Spleen (tissue), 11 donors: Measurements from ENCODE around the gene NCAPD3. TPM values are rescaled to one million over a fixed set of nuclear protein-coding genes. Genes with fewer than 3 reads are reported as not detected.
A peak's percentile ranks its signal among the peaks of the same experiment; 100 is the strongest.

Source experiments
- DNase-seq: peaks from one replicate; pipeline ENCODE4 v3.0.0-alpha.2; 2020
- H3K27ac ChIP-seq, 8 donors: fragments of 200-600 bp; sonication (generic) in 7 of 8; 1 replicate in 4 of 8; 2 replicates in 4 of 8; pipeline versions ENCODE4 v1.5.0 to v1.8.0; 2016 to 2021; ENCODE audit warnings: inconsistent platforms in 4 of 8, mild to moderate bottlenecking in 4 of 8, moderate library complexity in 1 of 8
- H3K27me3 ChIP-seq, 7 donors: fragments of 200-600 bp; sonication (generic) in 6 of 7; replicated peaks in 1 of 7; 1 replicate in 4 of 7; 2 replicates in 3 of 7; pipeline versions ENCODE4 v1.5.0 to v1.8.0; 2016 to 2021; ENCODE audit warnings: inconsistent platforms in 3 of 7, mild to moderate bottlenecking in 1 of 7
- H3K36me3 ChIP-seq, 6 donors: fragments of 200-600 bp; sonication (generic) in 5 of 6; 1 replicate in 4 of 6; 2 replicates in 2 of 6; pipeline versions ENCODE4 v1.5.0 to v1.8.0; 2016 to 2021; ENCODE audit warnings: inconsistent platforms in 2 of 6
- H3K4me1 ChIP-seq, 6 donors: fragments of 200-600 bp; sonication (generic) in 5 of 6; 1 replicate in 3 of 6; 2 replicates in 3 of 6; pipeline versions ENCODE4 v1.5.0 to v1.8.0; 2016 to 2021; ENCODE audit warnings: inconsistent platforms in 3 of 6
- H3K4me3 ChIP-seq, 8 donors: fragments of 200-600 bp; sonication (generic) in 7 of 8; 1 replicate in 4 of 8; 2 replicates in 4 of 8; pipeline versions ENCODE4 v1.5.0 to v1.8.0; 2016 to 2021; ENCODE audit warnings: inconsistent platforms in 4 of 8, mild to moderate bottlenecking in 4 of 8, moderate library complexity in 2 of 8
- H3K9me3 ChIP-seq, 8 donors: fragments of 200-600 bp; sonication (generic) in 7 of 8; 1 replicate in 4 of 8; 2 replicates in 4 of 8; pipeline versions ENCODE4 v1.5.0 to v1.8.0; 2016 to 2021; ENCODE audit warnings: inconsistent platforms in 4 of 8
- POLR2A ChIP-seq, 3 donors: fragments of 450-650 bp; IDR thresholded peaks; one replicate each; pipeline ENCODE4 v1.5.1; 2017; ENCODE audit warnings: antibody characterized with exemption in 3 of 3, mild to moderate bottlenecking in 1 of 3
- POLR2AphosphoS5 ChIP-seq, 3 donors: sonication (generic); formaldehyde crosslinking; IDR thresholded peaks; one replicate each; pipeline ENCODE4 v1.5.1; 2017; ENCODE audit warnings: antibody characterized with exemption in 3 of 3
- WGBS, 5 donors: extraction: QIAGEN DNeasy Blood & Tissue Kit in 3 of 5; methylation state at CpG; one replicate each; pipeline versions ENCODE4 v1.1.5 to v1.1.7; 2013 to 2018; 5-methylcytosine and 5-hydroxymethylcytosine counted together
- intact Hi-C: fragments of 100-400 bp; cut with DNase I; formaldehyde crosslinking; loops from one replicate; pipeline ENCODE4 v1.15.0; 2023; ENCODE audit warnings: low total_unique reads
- polyA plus RNA-seq, 3 donors: library from polyadenylated mRNA; stranded (reverse); fragments of 200-250 nt; gene quantifications; one replicate each; pipeline ENCODE4 v1.2.1, GENCODE V29; 2013
- total RNA-seq, 7 donors: library from RNA; depleted of rRNA in 3 of 7; stranded (reverse); fragments of >200 nt in 3 of 7; fragmentation: NEBNext Ultra II Directional in 4 of 7; extraction: Animal tissue kit (Norgen Biotek cat#: 25700) in 4 of 7; gene quantifications; one replicate each; pipeline versions ENCODE4 v1.1.0 to v1.2.1, GENCODE V29; 2016 to 2021
- TF ChIP-seq, protein P1 (sequence below), 11 experiments: fragments of 200-600 bp in 7 of 11; fragments of 450-650 bp in 4 of 11; sonication (generic) in 4 of 11; IDR thresholded peaks in 8 of 11; conservative IDR thresholded peaks in 3 of 11; 1 replicate in 7 of 11; 2 replicates in 4 of 11; pipeline versions ENCODE4 v1.4.0 to v1.8.0; 2016 to 2021; ENCODE audit warnings: antibody characterized with exemption in 11 of 11, inconsistent platforms in 4 of 11, mild to moderate bottlenecking in 1 of 11
- donor health status: healthy with polysubstance abuse.
- donor health status: DM: no; HTN: no; CAD: no; lungs with moderate emphysema.
- donor health status: DM: no; HTN: no; CAD: no.
- donor health status: Bipolar disorder and iron deficiency.
- donor health status: healthy.
- donor health status: DM: no; HTN: no; CAD: no.
- donor health status: DM: yes; HTN: yes; CAD: no.

Gene NCAPD3
- total and polyA plus RNA-seq, 10 donors = 3.0 to 33.0 (median 22.1) TPM

DNA sequence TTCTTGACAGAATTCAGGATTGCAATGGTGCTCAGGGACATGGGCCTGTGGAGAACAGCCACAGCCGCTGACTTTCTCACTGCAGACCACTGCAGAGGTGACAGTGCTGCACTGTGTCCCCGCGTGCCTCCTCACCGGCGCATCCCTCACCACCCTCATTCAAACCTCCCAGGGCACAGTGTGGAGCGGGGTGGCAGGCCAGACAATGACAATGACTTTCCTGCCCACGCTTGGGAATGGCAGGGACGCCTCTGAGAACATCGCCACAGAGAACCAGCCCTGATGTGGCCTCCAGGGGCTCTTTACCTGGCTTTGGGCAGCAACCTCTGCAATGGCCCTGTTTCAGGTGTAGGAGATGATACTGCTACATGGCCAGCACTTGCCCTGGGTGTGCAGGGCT, 65.7 kb downstream of the NCAPD3 start:
- H3K36me3 ChIP-seq = peaks cover 0 to 100% (median 66%) of the 10 kb centered on the region in 6 donors
- no peaks in the 10 kb centered on the region for H3K9me3 ChIP-seq
- H3K27ac ChIP-seq = no peak overlapping the region
- no peaks in the 10 kb centered on the region for H3K27me3 ChIP-seq
- H3K4me1 ChIP-seq = no peaks in the 10 kb centered on the region
- intact Hi-C loops = no loop called here
- no peak for TF ChIP-seq POLR2A (IDR thresholded peaks at IDR 0.05)
- TF ChIP-seq, protein P1, sequence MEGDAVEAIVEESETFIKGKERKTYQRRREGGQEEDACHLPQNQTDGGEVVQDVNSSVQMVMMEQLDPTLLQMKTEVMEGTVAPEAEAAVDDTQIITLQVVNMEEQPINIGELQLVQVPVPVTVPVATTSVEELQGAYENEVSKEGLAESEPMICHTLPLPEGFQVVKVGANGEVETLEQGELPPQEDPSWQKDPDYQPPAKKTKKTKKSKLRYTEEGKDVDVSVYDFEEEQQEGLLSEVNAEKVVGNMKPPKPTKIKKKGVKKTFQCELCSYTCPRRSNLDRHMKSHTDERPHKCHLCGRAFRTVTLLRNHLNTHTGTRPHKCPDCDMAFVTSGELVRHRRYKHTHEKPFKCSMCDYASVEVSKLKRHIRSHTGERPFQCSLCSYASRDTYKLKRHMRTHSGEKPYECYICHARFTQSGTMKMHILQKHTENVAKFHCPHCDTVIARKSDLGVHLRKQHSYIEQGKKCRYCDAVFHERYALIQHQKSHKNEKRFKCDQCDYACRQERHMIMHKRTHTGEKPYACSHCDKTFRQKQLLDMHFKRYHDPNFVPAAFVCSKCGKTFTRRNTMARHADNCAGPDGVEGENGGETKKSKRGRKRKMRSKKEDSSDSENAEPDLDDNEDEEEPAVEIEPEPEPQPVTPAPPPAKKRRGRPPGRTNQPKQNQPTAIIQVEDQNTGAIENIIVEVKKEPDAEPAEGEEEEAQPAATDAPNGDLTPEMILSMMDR (IDR thresholded peaks at IDR 0.05 in 8 of 11, conservative IDR thresholded peaks at IDR 0.05 in 3 of 11) = no peak
- TF ChIP-seq POLR2AphosphoS5 (IDR thresholded peaks at IDR 0.05) = no peak
- H3K4me3 ChIP-seq = no peak overlapping the region
- WGBS, 5 donors = 91 to 97% (median 95%) methylated on average over 7 to 9 of the region's 9 CpGs
- DNase-seq = no peak

DNA sequence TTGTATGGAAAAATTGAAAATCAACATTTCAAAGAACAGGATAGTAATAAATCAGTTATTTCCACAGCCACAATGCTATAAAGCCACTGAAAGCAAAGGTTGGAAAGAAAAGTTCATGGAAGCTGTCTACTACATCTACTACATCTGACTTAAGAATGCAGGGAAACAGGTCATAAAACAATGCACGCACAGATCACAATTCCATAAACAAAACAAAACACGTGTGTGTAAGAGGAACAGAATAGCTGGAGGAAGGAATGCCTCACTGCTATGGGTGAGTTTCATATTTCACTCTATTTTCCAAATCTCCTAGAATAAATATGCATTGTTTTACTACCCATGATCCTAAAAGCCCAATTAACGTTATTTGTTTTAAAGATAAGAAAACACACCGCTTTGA, 66.3 kb downstream of the NCAPD3 start:
- DNase-seq = no peak

DNA sequence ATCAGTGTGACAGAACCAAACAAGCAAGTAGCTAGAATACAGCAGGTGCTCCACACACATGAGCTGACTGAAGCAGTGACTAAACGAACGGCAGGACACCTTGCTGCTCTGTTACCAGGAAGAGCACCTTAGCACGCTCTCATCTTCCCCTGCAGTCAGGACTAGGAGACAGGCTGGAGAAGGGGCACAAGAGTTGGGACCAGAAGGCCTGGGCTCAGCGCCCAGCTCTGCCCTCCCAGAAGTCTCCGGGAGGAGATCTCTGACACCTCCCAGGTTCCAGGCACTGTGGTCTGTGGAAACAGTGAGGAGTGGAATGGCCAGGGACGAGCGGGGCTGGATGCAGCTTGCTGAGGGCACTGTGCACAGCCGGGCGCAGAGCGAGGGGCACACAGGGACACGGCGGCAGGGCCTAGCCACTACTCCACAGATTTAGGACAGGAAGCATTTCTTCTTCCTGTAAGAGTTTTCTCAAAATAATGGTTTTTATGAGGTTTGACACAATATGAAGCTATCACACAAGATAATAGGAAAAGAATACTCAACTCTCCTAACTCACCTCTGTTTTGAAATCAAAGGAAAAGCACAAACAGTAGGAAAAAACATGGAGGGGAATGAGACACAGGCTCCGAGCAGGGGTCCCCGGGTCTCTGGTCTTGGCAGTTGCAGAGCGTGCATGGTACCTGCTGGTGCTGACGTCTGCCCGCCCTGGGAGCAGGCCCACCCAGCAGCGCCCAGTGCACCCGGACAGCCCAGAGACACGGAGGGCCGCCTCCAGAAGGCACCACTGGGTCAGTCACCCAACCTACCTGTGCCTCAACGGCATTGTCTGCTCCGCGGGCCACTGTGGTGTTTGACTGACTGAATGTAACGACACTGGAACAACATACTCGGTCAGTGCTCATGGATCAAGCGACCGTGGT, 67.6 kb downstream of the NCAPD3 start:
- Histone ChIP-seq H3K9me3 (no peaks in the 10 kb centered on the region), H3K4me1 (no peaks in the 10 kb centered on the region), H3K36me3 (peaks cover 0 to 100% (median 65%) of the 10 kb centered on the region in 6 donors), H3K27ac (no peak overlapping the region), H3K4me3 (no peak overlapping the region), H3K27me3 (no peaks in the 10 kb centered on the region)
- 91 to 95% (median 93%) methylated on average over 25 to 28 of the region's 28 CpGs for WGBS, 5 donors
- TF ChIP-seq POLR2A (IDR thresholded peaks at IDR 0.05) = no peak
- TF ChIP-seq POLR2AphosphoS5 (IDR thresholded peaks at IDR 0.05) = peak in 1 of 3 donors; percentile 31
- intact Hi-C loops = no loop called here
- DNase-seq = no peak

More for the DNA sequence above, 66.3 kb downstream of the NCAPD3 start:
- TF ChIP-seq POLR2AphosphoS5 (IDR thresholded peaks at IDR 0.05) = no peak
- TF ChIP-seq, protein P1 (IDR thresholded peaks at IDR 0.05 in 8 of 11, conservative IDR thresholded peaks at IDR 0.05 in 3 of 11) = no peak
- no peak for TF ChIP-seq POLR2A (IDR thresholded peaks at IDR 0.05)
- no peak overlapping the region for H3K27ac ChIP-seq
- H3K4me1 ChIP-seq = no peaks in the 10 kb centered on the region
- intact Hi-C loops = no loop called here
- H3K27me3 ChIP-seq = no peaks in the 10 kb centered on the region
- no peak overlapping the region for H3K4me3 ChIP-seq
- WGBS, 5 donors = 87 to 90% (median 88%) methylated on average over 4 of the region's 4 CpGs
- no peaks in the 10 kb centered on the region for H3K9me3 ChIP-seq
- H3K36me3 ChIP-seq = peaks cover 0 to 100% (median 68%) of the 10 kb centered on the region in 6 donors

DNA sequence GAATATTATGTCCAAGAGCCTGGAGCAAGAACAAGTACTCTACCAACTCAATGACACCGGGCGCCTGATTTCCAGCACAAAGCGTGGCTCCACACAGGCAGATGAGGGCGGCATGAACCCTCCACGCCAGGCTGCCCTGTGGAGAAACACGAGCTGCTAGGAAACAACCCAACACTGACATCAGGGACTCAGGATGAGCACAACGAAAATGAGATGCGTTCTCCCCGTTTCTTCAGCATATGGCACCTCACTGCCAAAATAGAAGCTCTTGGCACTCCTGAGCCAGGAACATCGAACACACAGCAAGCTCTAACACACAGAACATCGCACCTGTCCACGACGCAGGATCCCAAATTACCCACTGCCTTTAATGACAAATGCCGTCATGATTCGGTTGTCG, 68.3 kb downstream of the NCAPD3 start:
- TF ChIP-seq POLR2A (IDR thresholded peaks at IDR 0.05) (no peak), POLR2AphosphoS5 (IDR thresholded peaks at IDR 0.05) (no peak)
- TF ChIP-seq, protein P1 (IDR thresholded peaks at IDR 0.05 in 8 of 11, conservative IDR thresholded peaks at IDR 0.05 in 3 of 11) = no peak
- peaks cover 0 to 100% (median 64%) of the 10 kb centered on the region in 6 donors for H3K36me3 ChIP-seq
- no peaks in the 10 kb centered on the region for H3K9me3 ChIP-seq
- no peaks in the 10 kb centered on the region for H3K27me3 ChIP-seq
- H3K4me3 ChIP-seq = no peak overlapping the region
- H3K27ac ChIP-seq = no peak overlapping the region
- DNase-seq = no peak
- no peaks in the 10 kb centered on the region for H3K4me1 ChIP-seq
- WGBS, 5 donors = 89 to 93% (median 91%) methylated on average over 16 of the region's 16 CpGs
- intact Hi-C loops = no loop called here
